Measurements from ENCODE around the gene USO1.
"Not testable (repeated sequence)": the region's sequence is repeated elsewhere in the genome, so short reads cannot be mapped to it uniquely, and the experiment has no call there.

USO1 gene

DNA sequence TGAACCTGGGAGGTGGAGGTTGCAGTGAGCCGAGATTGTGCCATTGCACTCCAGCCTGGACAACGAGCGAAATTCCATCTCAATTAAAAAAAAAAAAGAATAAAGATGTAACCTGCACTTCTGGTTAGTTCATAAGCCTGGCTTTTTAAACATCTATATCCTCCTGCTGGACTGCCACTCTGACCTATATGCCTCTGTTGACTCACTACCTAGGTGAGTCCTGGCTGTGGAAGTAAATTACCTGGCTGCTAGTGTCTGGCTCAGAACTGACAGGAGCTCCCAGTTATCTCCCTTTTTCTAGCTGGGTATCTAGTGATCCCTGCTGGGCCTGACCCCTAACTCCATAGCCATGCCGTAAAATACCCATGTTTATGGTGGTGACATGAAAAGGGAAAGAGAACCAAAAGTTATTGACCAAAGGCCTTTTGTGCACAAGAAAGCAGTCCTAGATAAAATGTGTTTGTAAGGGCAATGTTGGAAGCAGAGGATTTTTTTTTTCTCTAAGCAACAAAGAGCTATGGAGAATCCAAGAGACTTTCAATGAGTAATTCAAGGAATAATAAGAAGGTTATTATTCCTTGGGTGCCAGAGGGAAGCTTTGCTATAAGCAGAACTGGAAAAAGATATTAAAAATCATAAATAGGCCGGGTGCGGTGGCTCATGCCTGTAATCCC, 40.8 kb upstream of the USO1 start:
- DNase-seq (ENCODE audit: low read depth), result no peak
- H3K4me3 ChIP-seq (ENCODE audit: low read depth, low read length), result no peak overlapping the region
- TF ChIP-seq, protein P1, sequence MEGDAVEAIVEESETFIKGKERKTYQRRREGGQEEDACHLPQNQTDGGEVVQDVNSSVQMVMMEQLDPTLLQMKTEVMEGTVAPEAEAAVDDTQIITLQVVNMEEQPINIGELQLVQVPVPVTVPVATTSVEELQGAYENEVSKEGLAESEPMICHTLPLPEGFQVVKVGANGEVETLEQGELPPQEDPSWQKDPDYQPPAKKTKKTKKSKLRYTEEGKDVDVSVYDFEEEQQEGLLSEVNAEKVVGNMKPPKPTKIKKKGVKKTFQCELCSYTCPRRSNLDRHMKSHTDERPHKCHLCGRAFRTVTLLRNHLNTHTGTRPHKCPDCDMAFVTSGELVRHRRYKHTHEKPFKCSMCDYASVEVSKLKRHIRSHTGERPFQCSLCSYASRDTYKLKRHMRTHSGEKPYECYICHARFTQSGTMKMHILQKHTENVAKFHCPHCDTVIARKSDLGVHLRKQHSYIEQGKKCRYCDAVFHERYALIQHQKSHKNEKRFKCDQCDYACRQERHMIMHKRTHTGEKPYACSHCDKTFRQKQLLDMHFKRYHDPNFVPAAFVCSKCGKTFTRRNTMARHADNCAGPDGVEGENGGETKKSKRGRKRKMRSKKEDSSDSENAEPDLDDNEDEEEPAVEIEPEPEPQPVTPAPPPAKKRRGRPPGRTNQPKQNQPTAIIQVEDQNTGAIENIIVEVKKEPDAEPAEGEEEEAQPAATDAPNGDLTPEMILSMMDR (conservative IDR thresholded peaks at IDR 0.05; ENCODE audit: low read depth, low read length), result no peak

DNA sequence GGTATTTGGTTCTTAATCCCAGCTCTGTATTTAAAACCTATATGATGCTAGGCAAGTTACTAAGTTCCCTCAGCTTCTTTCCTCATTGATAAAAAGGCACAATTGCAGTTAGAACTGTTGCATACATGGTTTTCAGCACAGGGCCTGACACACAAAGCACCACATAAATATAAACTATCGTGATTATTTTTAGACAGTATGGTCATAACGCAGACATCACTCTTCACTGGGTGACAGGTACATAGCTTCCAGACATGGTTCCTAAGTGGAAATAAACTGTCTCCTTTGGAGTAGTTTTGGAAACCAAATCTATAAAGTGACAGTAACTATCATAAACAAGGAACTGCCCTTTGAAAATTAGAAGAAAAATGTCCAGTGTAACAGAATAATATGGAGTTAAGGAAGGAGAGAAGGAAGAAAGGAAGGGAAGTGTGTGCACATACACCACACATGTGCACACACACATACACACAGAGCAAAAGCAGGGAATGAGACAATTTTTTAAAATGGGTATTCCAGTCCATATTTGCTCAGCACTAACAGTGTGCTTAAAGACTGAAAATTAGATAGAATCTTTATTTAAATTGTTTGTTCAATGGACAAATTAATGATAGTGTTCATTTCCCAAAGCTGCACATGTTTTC, 38.7 kb upstream of the USO1 start:
- no peak overlapping the region for H3K4me3 ChIP-seq (ENCODE audit: low read depth, low read length)
- TF ChIP-seq, protein P1 (conservative IDR thresholded peaks at IDR 0.05; ENCODE audit: low read depth, low read length), result no peak
- no peak for DNase-seq (ENCODE audit: low read depth)

DNA sequence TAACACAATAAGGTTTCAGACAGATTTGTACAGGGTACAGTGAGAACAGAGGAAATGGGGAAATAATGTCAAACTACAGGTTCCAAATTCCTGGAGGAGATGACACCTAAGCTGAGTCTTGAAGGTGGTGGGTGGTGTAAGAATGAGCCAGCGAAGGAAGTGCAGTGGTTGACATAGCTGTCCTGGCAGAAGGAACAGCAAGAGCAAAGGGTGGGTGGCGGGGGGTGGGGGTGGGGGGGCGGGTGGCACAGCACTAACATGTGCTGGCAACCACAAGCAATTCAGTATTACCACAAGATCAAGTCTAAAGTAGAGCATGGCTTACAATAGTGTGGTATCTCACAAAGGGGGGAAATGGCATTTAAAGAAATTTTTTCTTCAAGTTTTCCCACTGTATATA, 38.0 kb upstream of the USO1 start:
- no peak for DNase-seq (ENCODE audit: low read depth)
- no peak overlapping the region for H3K4me3 ChIP-seq (ENCODE audit: low read depth, low read length)
- TF ChIP-seq, protein P1 (conservative IDR thresholded peaks at IDR 0.05; ENCODE audit: low read depth, low read length), result no peak

DNA sequence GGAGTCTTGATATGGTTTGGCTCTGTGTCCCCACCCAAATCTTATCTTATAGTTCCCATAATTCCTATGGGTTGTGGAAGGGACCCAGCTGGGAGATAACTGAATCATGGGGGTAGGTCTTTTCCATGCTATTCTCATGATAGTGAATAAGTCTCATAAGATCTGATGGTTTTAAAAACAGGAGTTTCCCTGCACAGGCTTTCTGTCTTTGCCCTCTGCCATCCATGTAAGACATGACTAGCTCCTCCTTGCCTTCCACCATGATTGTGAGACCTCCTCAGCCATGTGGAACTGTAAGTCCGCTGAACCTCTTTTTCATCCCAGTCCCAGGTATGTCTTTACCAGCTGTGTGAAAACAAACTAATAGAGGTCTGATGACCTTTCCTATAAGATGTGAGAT, 37.3 kb upstream of the USO1 start:
- not testable (repeated sequence) for DNase-seq (ENCODE audit: low read depth); H3K4me3 ChIP-seq (ENCODE audit: low read depth, low read length)

DNA sequence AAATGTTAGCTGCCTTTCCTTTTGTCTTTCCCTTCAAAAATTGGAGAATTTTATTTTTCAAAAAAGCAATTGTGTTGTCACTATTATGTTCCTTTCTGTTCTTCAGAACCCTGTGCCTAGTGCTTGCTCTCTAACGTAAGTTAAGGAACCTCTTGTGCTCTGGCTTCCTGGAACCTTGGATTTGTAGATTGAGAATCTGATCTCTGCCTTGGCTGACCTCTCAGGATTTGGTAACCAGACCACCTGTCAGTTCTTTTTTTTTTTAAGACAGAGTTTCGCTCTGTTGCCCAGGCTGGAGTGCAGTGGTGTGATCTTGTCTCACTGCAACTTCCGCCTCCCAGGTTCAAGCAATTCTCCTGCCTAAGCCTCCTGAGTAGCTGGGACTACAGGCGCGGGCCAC, 32.3 kb upstream of the USO1 start:
- not testable (repeated sequence) for H3K4me3 ChIP-seq (ENCODE audit: low read depth, low read length); DNase-seq (ENCODE audit: low read depth)

DNA sequence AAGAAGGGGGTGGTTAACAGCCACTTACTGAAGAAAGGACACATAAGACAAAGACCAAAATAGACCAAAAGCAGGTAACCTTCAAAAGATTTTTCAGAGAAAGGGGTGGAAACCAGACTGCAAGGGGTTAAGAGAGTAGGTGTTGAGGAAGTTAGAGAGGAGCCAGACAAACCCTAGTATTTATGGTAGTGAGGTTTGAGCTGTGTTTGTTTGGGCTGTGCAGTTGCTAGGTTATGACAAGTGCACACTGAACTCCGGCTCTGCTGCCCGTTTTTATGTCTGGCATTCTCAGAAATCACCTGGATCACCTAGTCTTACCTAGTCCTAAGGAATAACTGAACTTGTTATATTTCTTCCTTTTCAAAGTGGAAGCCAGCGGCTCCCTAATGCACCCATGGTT, 28.3 kb upstream of the USO1 start:
- no peak for DNase-seq (ENCODE audit: low read depth)
- no peak overlapping the region for H3K4me3 ChIP-seq (ENCODE audit: low read depth, low read length)
- TF ChIP-seq, protein P1 (conservative IDR thresholded peaks at IDR 0.05; ENCODE audit: low read depth, low read length), result no peak

DNA sequence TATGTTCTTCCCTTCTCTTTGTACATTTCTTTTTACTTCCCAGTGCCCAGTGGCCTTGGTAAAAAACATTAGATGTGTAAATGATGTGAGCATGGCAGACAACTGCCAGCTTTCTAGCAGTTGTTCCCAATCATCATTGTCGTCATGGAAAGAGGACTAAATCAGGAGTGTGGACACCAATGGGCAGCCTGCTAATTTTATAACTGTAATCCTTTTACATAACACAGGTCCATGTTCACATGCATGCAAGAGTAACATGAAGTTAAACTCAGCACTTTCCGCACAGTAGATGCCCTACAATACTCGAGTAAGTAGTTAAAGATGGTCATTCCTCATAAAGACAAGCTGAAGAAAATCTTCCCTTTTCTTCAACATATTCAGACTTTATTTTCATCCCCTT, 27.8 kb upstream of the USO1 start:
- H3K4me3 ChIP-seq (ENCODE audit: low read depth, low read length), result no peak overlapping the region
- TF ChIP-seq, protein P1 (conservative IDR thresholded peaks at IDR 0.05; ENCODE audit: low read depth, low read length), result no peak
- DNase-seq (ENCODE audit: low read depth), result no peak

Data from choroid plexus epithelial cell (primary cell).